NCI-H82 treated with DMSO at 0.1 percent for 48 hours (cell line): ENCODE measurements around the gene NUDT14.

Experiments used
- DNase-seq: peaks from one replicate; lab custom pipeline; 2025; ENCODE audit not compliant: unreplicated experiment; lab: John Stamatoyannopoulos, UW

The NUDT14 gene

GRCh38 chr14:105161964-105162668 lies 19.0 kb downstream of the NUDT14 start:
- no peak for DNase-seq

GRCh38 chr14:105161309-105161708 lies 19.8 kb downstream of the NUDT14 start:
- no peak for DNase-seq

GRCh38 chr14:105160776-105161175 lies 20.3 kb downstream of the NUDT14 start:
- no peak for DNase-seq

GRCh38 chr14:105159344-105159743 lies 21.8 kb downstream of the NUDT14 start:
- DNase-seq, result no peak

GRCh38 chr14:105158794-105159193 lies 22.3 kb downstream of the NUDT14 start:
- DNase-seq, result no peak

- no peak for DNase-seq
Observed at GRCh38 chr14:105157872-105158271, 23.2 kb downstream of the NUDT14 start.

- no peak for DNase-seq
Observed at GRCh38 chr14:105156414-105157375, 24.4 kb downstream of the NUDT14 start.

- no peak for DNase-seq
Observed at GRCh38 chr14:105155681-105156413, 25.3 kb downstream of the NUDT14 start.

GRCh38 chr14:105155071-105155651 lies 26.0 kb downstream of the NUDT14 start:
- DNase-seq, result no peak

- no peak for DNase-seq
Observed at GRCh38 chr14:105154476-105154871, 26.6 kb downstream of the NUDT14 start.

- DNase-seq, result no peak
Observed at GRCh38 chr14:105153739-105154475, 27.2 kb downstream of the NUDT14 start.

GRCh38 chr14:105153331-105153731 lies 27.8 kb downstream of the NUDT14 start:
- no peak for DNase-seq

GRCh38 chr14:105152794-105153241 lies 28.3 kb downstream of the NUDT14 start:
- no peak for DNase-seq

- no peak for DNase-seq
Observed at GRCh38 chr14:105151838-105152793, 29.0 kb downstream of the NUDT14 start.

- DNase-seq, result no peak
Observed at GRCh38 chr14:105151084-105151837, 29.9 kb downstream of the NUDT14 start.

GRCh38 chr14:105150368-105151083 lies 30.6 kb downstream of the NUDT14 start:
- no peak for DNase-seq

- DNase-seq, result no peak
Observed at GRCh38 chr14:105150026-105150367, 31.1 kb downstream of the NUDT14 start.
